Hypothalamus (tissue), 51 donors: ENCODE data around the gene LRRC53.

Source experiments
- DNase-seq, 51 donors: peaks; one replicate each; lab custom pipeline; 2025; lab: John Stamatoyannopoulos, UW

Gene LRRC53

GRCh38 chr1:74512170-74512915 lies at the start of gene LRRC53:
LRRC53 (minus strand) TSS chr1:74512611; CDS start chr1:74483349, 29,262 bp downstream.
- DNase-seq: peak in 1 of 51 donors; percentile 11

- DNase-seq: no peak
These were observed 37.5 kb upstream of the LRRC53 start for GRCh38 chr1:74549932-74550331.

GRCh38 chr1:74548961-74549750 lies 36.7 kb upstream of the LRRC53 start:
- DNase-seq: no peak

GRCh38 chr1:74545821-74546220 lies 33.4 kb upstream of the LRRC53 start:
- no peak for DNase-seq

- no peak for DNase-seq
These were observed 21.8 kb upstream of the LRRC53 start for GRCh38 chr1:74534241-74534640.

- no peak for DNase-seq
These were observed 19.4 kb upstream of the LRRC53 start for GRCh38 chr1:74531796-74532195.

- no peak for DNase-seq
These were observed 18.5 kb upstream of the LRRC53 start for GRCh38 chr1:74530892-74531291.

GRCh38 chr1:74528123-74528522 lies 15.7 kb upstream of the LRRC53 start:
- DNase-seq: no peak

- DNase-seq: no peak
These were observed 14.3 kb upstream of the LRRC53 start for GRCh38 chr1:74526708-74527107.

GRCh38 chr1:74523873-74524480 lies 11.6 kb upstream of the LRRC53 start:
- DNase-seq: no peak

GRCh38 chr1:74522148-74522547 lies 9.7 kb upstream of the LRRC53 start:
- no peak for DNase-seq

- no peak for DNase-seq
These were observed 5.2 kb upstream of the LRRC53 start for GRCh38 chr1:74517599-74518051.

- peak in 2 of 51 donors; percentile 10 to 48 for DNase-seq
These were observed 1.2 kb upstream of the LRRC53 start for GRCh38 chr1:74513411-74514300.

GRCh38 chr1:74508449-74508848 lies 4.0 kb downstream of the LRRC53 start:
- no peak for DNase-seq

GRCh38 chr1:74505928-74506710 lies 6.3 kb downstream of the LRRC53 start:
- peak in 1 of 51 donors; percentile 19 for DNase-seq

GRCh38 chr1:74504933-74505512 lies 7.4 kb downstream of the LRRC53 start:
- DNase-seq: peak in 26 of 51 donors; percentile 2 to 86 (median 14)

- peak in 35 of 51 donors; percentile 1 to 70 (median 34) for DNase-seq
These were observed 8.1 kb downstream of the LRRC53 start for GRCh38 chr1:74504125-74504932.

GRCh38 chr1:74502858-74503257 lies 9.6 kb downstream of the LRRC53 start:
- DNase-seq: no peak
